K562 (cell line): ENCODE data around the gene ARHGAP22. TPM values are rescaled to one million over a fixed set of nuclear protein-coding genes. Genes with fewer than 3 reads are reported as not detected.

Source experiments
- CEBPB ChIP-seq: fragments of 450-650 bp; IDR thresholded peaks from 2 replicates; pipeline ENCODE4 v1.6.1; 2016; ENCODE audit warnings: missing genetic modification characterization, missing compliant biosample characterization
- HSF4 ChIP-seq: fragments of 250-450 bp; sonication (Bioruptor Pico); IDR thresholded peaks from 2 replicates; pipeline ENCODE4 v2.1.2; 2022; ENCODE audit warnings: mild to moderate bottlenecking, moderate library complexity, borderline replicate concordance
- NCOA6 ChIP-seq: fragments of 450-650 bp; IDR thresholded peaks from 2 replicates; pipeline ENCODE4 v1.6.1; 2017; ENCODE audit warnings: mild to moderate bottlenecking
- RBM25 ChIP-seq: fragments of 200-400 bp; formaldehyde crosslinking; IDR thresholded peaks from 2 replicates; pipeline ENCODE4 v1.6.1; 2018; ENCODE audit warnings: low read length, low read depth, moderate library complexity; ENCODE audit not compliant: severe bottlenecking
- SRSF9 ChIP-seq: fragments of 200-400 bp; formaldehyde crosslinking; IDR thresholded peaks from 2 replicates; pipeline ENCODE4 v1.6.1; 2017; ENCODE audit warnings: low read depth, low read length, borderline replicate concordance
- ZNF79 ChIP-seq: fragments of 250-450 bp; sonication (Bioruptor Pico); IDR thresholded peaks from 2 replicates; pipeline ENCODE4 v1.4.0; 2020; ENCODE audit warnings: low read depth, mild to moderate bottlenecking, moderate library complexity
- polyA plus RNA-seq, 8 experiments: library from polyadenylated mRNA; depleted of rRNA in 4 of 8; stranded (reverse) in 5 of 8; unstranded in 3 of 8; fragments of >200 nt; fragmentation: Nextera tagmentation in 2 of 8; fragmentation: Illumina TruSeq in 1 of 8; extraction: Ambion mirVana in 2 of 8; extraction: Trizol in 1 of 8; gene quantifications; 2 replicates each; pipeline versions ENCODE4 v1.2.1 to v1.2.3, GENCODE V29; 2011 to 2014; ENCODE audit warnings: inconsistent platforms in 1 of 8, missing spikeins in 1 of 8
- total RNA-seq, 7 experiments: library from RNA; depleted of rRNA in 6 of 7; stranded (reverse); fragments of >200 nt in 6 of 7; fragmentation: Illumina TruSeq in 2 of 7; extraction: Trizol in 2 of 7; gene quantifications; 2 replicates each; pipeline versions ENCODE4 v1.2.1 to v1.2.3, GENCODE V29; 2011 to 2021; ENCODE audit warnings: low replicate concordance in 1 of 7
- TF ChIP-seq, protein P1 (sequence below): fragments of 450-650 bp; conservative IDR thresholded peaks from 2 replicates; pipeline ENCODE4 v1.6.1; 2016; ENCODE audit warnings: missing genetic modification characterization, low read depth, mild to moderate bottlenecking, missing compliant biosample characterization, moderate library complexity
- TF ChIP-seq, protein P2 (sequence below): fragments of 450-650 bp; IDR thresholded peaks from 2 replicates; pipeline ENCODE4 v1.6.1; 2016; ENCODE audit warnings: low read depth
- TF ChIP-seq, protein P3 (sequence below): fragments of 250-450 bp; sonication (Bioruptor Pico); IDR thresholded peaks from 2 replicates; pipeline ENCODE4 v1.8.0; 2022; ENCODE audit warnings: inconsistent platforms, mild to moderate bottlenecking, moderate library complexity, borderline replicate concordance
- TF ChIP-seq, protein P4 (sequence below): fragments of 250-450 bp; sonication (Bioruptor Pico); IDR thresholded peaks from 2 replicates; pipeline ENCODE4 v1.4.0; 2020; ENCODE audit warnings: borderline replicate concordance
- TF ChIP-seq, protein P5 (sequence below): IDR thresholded peaks from 2 replicates; pipeline ENCODE4 v1.6.1; 2011; ENCODE audit not compliant: insufficient read length; ENCODE audit errors: extremely low read depth

Gene ARHGAP22
- total and polyA plus RNA-seq, 9 of the 15 experiments (the other 6 are each of a cell fraction or from before 2014, with no cell fraction given) = 1.3 to 28.1 (median 12.7) TPM

DNA sequence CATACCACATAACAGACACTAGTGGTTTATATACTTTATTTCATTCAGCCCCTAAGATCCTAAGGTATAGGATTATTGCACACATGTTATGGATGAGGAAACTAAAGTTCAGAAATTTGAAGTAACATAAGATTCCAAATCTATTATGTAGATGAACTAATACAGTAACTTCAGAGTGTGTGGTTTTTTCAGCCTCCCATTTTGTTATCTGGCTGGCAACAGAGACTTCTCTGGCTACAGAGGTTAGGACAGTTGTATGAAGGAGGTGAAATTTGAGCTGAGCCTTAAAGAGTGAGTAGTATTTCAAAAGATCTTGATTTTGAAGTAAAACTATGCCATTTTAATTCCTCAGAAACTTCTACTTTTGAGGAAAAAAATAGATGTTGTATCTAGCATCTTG, 173.0 kb downstream of the ARHGAP22 start (continued):
- no peak for TF ChIP-seq SRSF9
- TF ChIP-seq, protein P1, sequence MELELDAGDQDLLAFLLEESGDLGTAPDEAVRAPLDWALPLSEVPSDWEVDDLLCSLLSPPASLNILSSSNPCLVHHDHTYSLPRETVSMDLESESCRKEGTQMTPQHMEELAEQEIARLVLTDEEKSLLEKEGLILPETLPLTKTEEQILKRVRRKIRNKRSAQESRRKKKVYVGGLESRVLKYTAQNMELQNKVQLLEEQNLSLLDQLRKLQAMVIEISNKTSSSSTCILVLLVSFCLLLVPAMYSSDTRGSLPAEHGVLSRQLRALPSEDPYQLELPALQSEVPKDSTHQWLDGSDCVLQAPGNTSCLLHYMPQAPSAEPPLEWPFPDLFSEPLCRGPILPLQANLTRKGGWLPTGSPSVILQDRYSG (tag) = no peak
- no peak for TF ChIP-seq RBM25
- TF ChIP-seq NCOA6 = no peak
- TF ChIP-seq, protein P2, sequence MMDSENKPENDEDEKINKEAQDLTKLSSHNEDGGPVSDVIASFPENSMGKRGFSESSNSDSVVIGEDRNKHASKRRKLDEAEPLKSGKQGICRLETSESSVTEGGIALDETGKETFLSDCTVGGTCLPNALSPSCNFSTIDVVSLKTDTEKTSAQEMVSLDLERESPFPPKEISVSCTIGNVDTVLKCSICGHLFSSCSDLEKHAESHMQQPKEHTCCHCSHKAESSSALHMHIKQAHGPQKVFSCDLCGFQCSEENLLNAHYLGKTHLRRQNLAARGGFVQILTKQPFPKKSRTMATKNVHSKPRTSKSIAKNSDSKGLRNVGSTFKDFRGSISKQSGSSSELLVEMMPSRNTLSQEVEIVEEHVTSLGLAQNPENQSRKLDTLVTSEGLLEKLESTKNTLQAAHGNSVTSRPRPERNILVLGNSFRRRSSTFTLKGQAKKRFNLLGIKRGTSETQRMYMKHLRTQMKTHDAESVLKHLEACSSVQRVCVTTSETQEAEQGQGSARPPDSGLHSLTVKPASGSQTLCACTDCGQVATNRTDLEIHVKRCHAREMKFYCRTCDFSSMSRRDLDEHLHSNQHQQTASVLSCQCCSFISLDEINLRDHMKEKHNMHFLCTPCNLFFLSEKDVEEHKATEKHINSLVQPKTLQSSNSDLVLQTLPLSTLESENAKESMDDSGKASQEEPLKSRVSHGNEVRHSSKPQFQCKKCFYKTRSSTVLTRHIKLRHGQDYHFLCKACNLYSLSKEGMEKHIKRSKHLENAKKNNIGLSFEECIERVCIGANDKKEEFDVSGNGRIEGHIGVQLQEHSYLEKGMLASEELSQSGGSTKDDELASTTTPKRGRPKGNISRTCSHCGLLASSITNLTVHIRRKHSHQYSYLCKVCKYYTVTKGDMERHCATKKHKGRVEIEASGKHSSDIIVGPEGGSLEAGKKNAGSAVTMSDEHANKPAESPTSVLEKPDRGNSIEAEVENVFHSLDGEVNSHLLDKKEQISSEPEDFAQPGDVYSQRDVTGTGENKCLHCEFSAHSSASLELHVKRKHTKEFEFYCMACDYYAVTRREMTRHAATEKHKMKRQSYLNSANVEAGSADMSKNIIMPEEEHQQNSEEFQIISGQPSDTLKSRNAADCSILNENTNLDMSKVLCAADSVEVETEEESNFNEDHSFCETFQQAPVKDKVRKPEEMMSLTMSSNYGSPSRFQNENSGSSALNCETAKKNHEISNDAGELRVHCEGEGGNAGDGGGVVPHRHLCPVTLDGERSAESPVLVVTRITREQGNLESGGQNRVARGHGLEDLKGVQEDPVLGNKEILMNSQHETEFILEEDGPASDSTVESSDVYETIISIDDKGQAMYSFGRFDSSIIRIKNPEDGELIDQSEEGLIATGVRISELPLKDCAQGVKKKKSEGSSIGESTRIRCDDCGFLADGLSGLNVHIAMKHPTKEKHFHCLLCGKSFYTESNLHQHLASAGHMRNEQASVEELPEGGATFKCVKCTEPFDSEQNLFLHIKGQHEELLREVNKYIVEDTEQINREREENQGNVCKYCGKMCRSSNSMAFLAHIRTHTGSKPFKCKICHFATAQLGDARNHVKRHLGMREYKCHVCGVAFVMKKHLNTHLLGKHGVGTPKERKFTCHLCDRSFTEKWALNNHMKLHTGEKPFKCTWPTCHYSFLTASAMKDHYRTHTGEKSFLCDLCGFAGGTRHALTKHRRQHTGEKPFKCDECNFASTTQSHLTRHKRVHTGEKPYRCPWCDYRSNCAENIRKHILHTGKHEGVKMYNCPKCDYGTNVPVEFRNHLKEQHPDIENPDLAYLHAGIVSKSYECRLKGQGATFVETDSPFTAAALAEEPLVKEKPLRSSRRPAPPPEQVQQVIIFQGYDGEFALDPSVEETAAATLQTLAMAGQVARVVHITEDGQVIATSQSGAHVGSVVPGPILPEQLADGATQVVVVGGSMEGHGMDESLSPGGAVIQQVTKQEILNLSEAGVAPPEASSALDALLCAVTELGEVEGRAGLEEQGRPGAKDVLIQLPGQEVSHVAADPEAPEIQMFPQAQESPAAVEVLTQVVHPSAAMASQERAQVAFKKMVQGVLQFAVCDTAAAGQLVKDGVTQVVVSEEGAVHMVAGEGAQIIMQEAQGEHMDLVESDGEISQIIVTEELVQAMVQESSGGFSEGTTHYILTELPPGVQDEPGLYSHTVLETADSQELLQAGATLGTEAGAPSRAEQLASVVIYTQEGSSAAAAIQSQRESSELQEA = no peak
- TF ChIP-seq, protein P3, sequence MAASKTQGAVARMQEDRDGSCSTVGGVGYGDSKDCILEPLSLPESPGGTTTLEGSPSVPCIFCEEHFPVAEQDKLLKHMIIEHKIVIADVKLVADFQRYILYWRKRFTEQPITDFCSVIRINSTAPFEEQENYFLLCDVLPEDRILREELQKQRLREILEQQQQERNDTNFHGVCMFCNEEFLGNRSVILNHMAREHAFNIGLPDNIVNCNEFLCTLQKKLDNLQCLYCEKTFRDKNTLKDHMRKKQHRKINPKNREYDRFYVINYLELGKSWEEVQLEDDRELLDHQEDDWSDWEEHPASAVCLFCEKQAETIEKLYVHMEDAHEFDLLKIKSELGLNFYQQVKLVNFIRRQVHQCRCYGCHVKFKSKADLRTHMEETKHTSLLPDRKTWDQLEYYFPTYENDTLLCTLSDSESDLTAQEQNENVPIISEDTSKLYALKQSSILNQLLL (CRISPR knock-in tag) = no peak
- no peak for TF ChIP-seq HSF4
- no peak for TF ChIP-seq ZNF79
- TF ChIP-seq, protein P4, sequence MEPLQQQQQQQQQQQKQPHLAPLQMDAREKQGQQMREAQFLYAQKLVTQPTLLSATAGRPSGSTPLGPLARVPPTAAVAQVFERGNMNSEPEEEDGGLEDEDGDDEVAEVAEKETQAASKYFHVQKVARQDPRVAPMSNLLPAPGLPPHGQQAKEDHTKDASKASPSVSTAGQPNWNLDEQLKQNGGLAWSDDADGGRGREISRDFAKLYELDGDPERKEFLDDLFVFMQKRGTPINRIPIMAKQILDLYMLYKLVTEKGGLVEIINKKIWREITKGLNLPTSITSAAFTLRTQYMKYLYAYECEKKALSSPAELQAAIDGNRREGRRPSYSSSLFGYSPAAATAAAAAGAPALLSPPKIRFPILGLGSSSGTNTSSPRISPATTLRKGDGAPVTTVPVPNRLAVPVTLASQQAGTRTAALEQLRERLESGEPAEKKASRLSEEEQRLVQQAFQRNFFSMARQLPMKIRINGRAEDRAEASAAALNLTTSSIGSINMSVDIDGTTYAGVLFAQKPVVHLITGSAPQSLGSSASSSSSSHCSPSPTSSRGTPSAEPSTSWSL (CRISPR knock-in tag) = no peak
- TF ChIP-seq, protein P5, sequence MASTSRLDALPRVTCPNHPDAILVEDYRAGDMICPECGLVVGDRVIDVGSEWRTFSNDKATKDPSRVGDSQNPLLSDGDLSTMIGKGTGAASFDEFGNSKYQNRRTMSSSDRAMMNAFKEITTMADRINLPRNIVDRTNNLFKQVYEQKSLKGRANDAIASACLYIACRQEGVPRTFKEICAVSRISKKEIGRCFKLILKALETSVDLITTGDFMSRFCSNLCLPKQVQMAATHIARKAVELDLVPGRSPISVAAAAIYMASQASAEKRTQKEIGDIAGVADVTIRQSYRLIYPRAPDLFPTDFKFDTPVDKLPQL = no peak
- TF ChIP-seq CEBPB (tag) = peak; percentile 42
